ENCODE data around the gene ZYG11A. TPM values are rescaled to one million over a fixed set of nuclear protein-coding genes. Genes with fewer than 3 reads are reported as not detected.

ZYG11A gene
- polyA plus RNA-seq, 12 donors, result 0.04 to 0.25 (median 0.07) TPM; not detected in 2

DNA sequence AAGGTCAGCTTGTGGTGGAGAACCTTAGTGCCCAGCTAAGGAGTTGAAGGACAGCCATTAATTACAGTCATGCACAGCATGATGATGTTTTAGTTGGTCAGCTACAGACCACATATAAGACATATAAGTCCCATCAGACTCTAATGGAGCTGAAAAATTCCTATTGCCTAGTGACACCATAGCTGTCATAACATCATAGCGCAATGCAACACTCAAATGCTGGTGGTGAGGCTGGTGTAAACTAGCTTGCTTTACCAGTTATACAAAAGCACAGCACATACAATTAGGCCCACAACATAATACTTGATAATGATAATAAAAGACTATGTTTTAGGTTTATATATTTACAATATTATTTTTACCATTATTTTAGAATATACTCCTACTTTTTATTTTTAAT is 75.0 kb downstream of the ZYG11A start:
- DNase-seq, result no peak

DNA sequence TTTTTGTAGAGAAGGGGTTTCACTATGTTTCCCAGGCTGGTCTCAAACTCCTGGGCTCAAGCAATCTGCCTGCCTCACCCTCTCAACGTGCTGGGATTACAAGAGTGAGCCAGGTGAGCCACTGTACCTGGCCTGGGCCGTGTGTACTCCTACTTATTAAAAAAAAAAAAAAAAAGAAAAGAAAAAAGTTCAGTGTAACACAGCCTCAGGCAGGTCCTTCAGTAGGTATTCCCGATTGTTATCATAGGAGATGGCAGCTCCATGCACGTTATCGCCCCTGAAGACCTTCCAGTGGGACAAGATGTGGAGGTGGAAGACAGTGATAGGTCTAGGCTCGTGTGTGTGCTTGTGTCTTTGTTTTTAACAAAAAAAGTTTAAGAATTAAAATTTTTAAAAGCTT is 75.6 kb downstream of the ZYG11A start:
- no peak for DNase-seq

DNA sequence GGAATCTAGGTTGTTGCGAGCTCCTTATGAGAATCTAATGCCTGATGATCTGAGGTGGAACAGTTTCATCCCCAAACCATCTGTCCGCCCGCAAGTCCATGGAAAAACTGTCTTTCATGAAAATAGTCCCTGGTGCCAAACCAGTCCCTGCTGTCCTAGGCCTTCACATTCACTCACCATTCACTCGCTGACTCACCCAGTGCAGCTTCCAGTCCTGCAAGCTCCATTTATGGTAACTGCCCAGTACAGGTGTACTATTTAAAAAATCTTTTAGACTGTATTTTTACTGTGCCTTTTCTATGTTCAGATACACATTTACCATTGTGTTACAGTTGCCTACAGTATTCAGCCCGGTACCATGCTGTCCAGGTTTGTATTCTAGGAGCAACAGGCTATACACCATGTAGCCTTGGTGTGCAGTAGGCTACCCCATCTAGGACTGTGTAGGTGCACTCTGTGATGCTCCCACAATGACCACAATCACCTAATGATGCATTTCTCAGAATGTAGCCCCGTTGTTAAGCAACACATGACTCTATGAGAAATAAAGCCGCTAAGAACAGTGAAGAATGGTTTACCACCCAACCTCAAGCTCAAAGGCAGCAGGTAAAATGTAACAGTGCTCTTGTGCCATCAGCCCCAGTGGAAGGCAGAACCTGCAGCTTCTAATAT is 76.6 kb downstream of the ZYG11A start:
- DNase-seq, result no peak

DNA sequence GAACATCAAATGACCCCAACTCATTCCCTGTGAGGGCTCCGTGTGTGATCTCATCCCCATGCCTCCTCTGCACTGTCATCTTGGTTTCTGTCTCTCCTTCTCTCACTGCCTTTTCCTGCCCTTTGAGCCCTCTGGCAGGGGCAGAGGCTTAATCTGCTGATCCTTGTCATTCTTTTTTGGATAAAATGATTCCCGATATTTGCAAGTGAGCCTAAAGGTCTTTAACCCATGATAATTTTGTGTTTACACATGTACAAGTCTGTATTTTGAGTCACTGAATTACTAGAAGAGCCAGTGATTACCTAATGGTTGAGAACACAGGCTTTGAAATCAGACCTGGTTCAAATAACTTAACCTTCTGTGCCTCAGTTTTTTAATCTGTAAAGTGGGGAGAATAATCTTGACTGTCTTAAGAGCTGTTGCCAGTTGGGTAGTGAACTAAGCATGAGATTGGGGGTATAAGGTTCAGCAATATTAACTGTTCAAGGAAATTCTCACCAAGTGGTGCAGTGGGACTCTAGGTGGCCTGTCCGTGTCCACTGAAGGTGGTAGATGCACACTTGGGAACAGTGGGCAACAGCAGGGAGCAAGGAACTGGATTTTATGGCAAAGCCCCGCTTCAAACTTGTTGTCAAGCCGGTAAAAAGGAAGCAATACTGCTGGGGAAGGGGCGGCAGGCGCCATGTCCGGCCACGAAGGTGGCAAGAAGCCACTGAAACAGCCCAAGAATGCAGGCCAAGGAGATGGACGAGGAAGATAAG is 77.3 kb downstream of the ZYG11A start:
- DNase-seq, result no peak

DNA sequence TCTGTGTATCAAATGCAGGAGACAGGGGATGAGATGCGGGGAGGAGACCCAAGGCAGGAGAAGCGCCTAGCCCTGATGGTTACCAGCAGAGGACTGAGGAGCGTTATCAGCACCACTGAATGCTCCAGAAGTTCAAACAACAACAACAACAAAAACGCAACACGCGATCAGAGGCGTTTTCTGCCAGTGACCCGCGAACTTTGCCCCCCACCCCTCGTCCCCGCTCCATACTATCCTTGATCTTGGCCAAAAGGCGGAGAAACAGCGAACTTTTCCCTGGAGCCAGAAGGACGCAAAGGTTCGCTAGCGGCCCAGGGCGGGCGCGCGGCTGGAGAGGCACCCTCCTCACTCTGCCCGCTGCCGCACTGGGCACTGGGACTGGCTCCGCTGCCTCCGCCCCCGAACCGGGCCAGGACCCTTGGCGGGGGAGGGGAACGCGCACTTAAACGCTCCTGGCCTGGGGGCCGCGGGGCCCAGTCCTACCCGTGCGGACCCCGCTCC is 78.3 kb downstream of the ZYG11A start:
- DNase-seq, result no peak

DNA sequence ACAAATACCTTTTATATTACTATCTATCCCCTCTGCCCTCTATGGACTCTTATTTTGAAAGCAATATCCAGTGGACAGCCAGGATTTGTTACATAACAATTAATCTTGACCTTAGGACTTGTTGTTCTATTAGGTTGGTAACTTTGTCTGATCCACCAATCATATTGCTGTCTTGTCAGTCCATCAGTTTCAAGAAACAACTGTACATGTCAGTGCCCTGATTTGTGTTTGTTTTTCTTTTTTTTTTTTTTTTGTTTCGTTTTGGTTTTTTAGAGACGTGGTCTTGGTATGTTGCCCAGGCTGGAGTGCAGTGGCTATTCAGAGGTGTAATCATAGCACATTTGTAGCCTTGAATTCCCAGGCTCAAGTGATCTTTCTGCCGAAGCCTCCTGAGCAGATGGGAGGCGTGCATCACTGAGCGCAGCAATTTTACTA is 83.0 kb downstream of the ZYG11A start:
- no peak for DNase-seq

DNA sequence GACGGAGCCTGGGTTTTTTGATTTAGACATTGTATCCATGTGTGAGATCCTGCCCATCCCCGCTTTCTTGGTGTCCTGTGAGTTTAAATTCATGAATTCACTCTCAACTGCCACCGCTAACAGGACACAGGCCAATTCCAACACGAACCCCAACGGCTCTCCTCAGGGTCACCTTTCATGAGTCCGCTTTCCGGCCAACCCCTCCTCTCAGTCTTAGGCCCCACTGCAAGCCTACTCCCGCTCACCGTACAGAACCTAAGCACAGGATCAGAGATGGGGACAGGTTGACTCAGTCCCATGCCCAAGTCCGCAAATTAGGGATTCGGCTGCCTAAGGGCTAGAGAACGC is 84.3 kb downstream of the ZYG11A start:
- DNase-seq, result no peak

DNA sequence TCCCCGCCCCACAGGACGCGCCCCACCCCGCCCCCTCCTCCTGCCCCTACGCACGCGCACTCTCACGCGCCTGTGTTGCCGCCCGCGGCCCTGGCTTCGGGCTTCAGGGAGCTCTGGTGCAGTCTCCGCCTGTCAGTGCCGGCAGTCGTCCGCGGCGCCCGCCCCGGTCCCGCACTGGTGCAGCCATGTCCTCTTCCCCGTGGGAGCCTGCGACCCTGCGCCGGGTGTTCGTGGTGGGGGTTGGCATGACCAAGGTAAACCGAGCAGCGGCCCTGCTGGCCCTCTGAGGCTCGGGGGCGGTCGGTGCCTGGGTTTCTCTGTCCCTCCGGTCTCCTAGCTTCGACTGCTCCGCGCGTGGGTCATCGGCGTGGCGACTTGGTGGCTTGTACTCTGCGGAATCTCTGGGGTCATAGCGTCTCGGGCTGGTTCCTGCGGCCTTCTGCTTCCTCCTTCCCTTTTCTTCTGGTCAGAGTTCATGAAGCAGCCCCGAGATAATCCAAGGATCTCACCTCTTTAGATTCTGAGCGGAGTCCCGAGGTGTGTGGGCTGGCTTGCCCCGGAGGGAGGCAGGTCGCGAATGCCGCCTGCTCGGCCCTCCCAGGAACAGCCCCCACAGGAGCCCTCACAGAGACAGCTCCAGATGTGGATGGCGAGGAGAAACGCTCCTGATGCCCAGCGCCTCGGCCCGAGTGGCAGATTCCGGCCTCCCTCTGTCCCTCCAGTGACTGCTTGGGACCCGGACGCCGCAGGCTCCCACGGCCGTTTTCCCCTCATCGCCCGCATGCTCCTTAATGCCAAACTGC is 84.9 kb downstream of the ZYG11A start, which contains the start of gene SCP2:
TSS of gene SCP2 (plus strand) at position 65 of the 803 bp plus-strand sequence. CDS start at position 186, 121 bp downstream.
- peak; percentile 71 for DNase-seq

DNA sequence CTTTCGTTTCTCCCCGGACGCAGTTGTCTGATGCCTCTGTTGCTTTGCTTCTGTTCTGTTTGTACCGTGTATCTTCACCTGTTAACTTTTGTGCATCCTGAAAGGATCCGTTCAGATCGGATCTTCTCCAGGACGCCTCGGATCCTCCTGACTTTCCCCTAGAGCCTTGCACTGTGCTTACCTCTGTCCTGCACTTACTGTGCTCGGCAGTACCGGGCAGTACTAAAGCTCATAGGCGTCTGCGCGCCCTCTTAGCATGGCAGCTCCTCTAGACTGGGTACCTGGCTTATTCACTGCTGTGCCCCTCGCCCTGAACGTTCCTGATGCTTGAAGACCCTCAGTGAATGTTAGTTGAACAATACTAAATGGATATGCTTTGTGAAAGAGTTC is 85.5 kb downstream of the ZYG11A start:
- DNase-seq, result no peak

DNA sequence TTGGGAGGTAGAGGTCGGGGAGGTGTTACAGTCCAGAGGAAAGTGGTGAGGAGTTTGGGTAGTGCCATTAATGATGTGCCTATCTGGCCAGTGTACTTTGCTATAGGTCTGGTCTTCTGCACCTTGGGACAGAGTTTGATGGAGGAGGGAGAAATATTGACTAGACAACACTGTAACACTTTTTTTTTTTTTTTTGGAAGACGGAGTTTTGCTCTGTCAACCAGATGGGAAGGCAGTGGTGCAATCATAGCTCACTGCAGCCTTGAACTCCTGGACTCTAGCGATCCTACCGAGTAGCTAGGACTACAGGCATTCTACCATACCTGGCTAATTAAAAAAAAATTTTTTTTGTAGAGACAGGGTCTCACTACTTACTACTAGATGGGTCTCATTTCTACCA is 86.5 kb downstream of the ZYG11A start:
- DNase-seq, result no peak

DNA sequence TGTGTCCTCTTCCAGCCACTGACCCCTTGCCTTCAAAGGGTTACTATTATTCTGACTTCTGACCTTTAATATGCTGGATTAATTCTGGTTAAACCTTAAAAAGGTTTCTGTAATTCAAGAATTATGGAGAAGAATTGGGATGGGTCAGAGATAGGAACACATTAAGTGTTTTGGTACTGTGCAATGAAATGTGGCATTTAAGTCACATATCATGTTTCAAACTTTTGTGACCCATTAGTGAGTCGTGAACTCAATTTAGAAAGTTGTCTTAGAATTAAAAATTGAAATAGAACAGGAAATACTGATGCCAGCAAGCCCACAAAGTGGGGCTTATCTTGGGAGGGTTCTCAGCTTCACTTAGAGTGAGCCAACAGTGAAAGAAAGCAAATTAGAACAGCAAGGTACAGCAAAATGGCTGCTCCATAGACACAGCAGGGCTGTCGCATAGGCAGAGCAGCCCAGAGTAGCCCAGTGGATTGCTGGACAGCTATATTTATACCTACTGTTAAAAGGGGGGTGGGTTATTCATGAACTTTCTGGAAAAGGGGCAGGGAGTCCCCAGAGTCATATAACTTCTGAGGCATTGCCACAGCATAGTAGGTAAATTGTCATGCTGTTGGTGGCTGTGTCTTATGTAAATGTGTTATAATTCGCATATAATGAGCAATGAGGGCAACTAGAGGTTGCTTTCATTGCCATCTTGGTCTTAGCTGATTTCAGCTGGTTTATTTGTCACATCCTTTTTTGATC is 95.0 kb downstream of the ZYG11A start:
- no peak for DNase-seq

DNA sequence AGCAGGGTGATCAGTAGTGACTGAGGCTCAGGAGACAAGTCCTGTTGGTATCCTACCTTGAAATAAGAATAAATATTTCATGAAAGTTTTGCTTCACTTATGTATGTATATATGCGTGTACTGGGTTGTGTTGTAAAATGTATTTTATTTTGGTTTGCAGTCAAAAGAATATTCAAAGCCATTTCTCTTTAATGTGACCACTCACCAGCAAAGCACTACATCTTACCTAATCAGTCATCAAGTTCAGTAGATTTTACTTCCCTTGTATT is 95.6 kb downstream of the ZYG11A start:
- no peak for DNase-seq

DNA sequence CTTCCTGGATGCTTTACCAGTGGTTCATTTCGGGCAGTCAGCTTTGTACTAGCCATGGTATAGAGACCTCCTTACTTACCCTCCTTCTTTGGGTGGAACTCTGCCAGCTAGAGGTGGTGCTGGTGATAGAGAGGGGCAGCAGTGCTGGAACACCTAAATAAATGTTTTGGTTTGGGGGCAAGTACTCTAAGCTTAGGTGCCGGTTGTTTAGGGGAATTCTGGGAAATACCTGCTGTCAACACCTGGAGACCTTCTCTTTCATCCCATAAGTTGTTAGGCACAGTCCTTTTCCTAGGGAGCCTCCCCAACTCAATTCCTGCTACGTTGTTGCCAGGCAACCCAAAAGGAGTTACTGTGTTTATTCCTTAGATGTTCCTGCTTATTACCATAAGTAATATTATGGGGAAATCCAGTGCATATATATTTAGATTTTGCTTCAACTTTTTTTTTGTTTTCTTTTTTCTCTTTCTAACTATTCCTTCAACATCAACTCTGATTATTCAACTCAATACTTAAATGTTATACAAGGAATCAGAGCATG is 101.4 kb downstream of the ZYG11A start:
- no peak for DNase-seq

DNA sequence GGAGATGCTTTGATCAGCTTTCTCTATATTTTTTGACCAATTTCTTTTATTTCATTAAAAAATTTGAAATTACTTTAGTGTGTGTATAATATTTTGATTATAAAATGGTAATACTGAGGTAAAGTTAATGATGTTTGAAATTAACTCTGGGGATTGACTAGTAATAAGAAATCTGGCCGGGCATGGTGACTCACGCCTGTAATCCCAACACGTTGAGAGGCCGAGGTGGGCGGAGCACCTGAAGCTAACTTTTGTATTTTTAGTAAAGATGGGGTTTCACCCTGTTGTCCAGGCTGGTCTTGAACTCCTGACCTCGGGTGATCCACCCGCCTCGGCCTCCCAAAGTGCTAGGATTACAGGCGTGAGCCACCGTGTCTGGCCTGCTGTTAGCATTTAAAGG is 102.0 kb downstream of the ZYG11A start:
- no peak for DNase-seq

Other genes with a start within 250 kb of the ZYG11A start
- 100 to 1,000 TPM in 11 of 12 donors, not detected in 1; 112 to 157 (median 137) TPM for gene GPX7, start 240.4 kb upstream of the ZYG11A start, polyA plus RNA-seq (ENCODE audit: insufficient read length in 12 of 12)
- gene SHISAL2A, start 209.6 kb upstream of the ZYG11A start, polyA plus RNA-seq (ENCODE audit: insufficient read length in 12 of 12), result 1 to 10 TPM in 11 of 12 donors, not detected in 1; 2.6 to 8.1 (median 4.7) TPM
- gene COA7, start 144.4 kb upstream of the ZYG11A start, polyA plus RNA-seq (ENCODE audit: insufficient read length in 12 of 12), result 10 to 100 TPM in 11 of 12 donors, not detected in 1; 11.5 to 23.7 (median 16.9) TPM
- 100 to 1,000 TPM in 1 of 12 donors, 10 to 100 TPM in 11; 20.2 to 102 (median 38.9) TPM for gene ZYG11B, start 116.3 kb upstream of the ZYG11A start, polyA plus RNA-seq (ENCODE audit: insufficient read length in 12 of 12)
- gene ECHDC2, start 79.0 kb downstream of the ZYG11A start, polyA plus RNA-seq (ENCODE audit: insufficient read length in 12 of 12), result 100 to 1,000 TPM in 5 of 12 donors, 10 to 100 TPM in 6, not detected in 1; 37.2 to 149 (median 82.7) TPM
- gene SCP2, start 84.5 kb downstream of the ZYG11A start, polyA plus RNA-seq (ENCODE audit: insufficient read length in 12 of 12), result 100 to 1,000 TPM in 3 of 12 donors, 10 to 100 TPM in 8, not detected in 1; 69.2 to 136 (median 88.4) TPM
- 10 to 100 TPM in 3 of 12 donors, 1 to 10 TPM in 8, not detected in 1; 5.7 to 14.3 (median 7.4) TPM for gene PODN, start 219.5 kb downstream of the ZYG11A start, polyA plus RNA-seq (ENCODE audit: insufficient read length in 12 of 12)